ENCODE data around the gene SPARCL1.

Gene SPARCL1

GRCh38 chr4:87540146-87541058 is 11.2 kb upstream of the SPARCL1 start:
- DNase-seq, result no peak

- DNase-seq, result no peak
These were observed 3.7 kb upstream of the SPARCL1 start for GRCh38 chr4:87532907-87533306.

- DNase-seq, result no peak
These were observed 2.9 kb upstream of the SPARCL1 start for GRCh38 chr4:87532109-87532508.

- DNase-seq, result no peak
These were observed 2.4 kb upstream of the SPARCL1 start for GRCh38 chr4:87531621-87532020.

GRCh38 chr4:87530868-87531267 is 1.7 kb upstream of the SPARCL1 start:
- no peak for DNase-seq

- DNase-seq, result no peak
These were observed 1.1 kb upstream of the SPARCL1 start for GRCh38 chr4:87530229-87530628.

- DNase-seq, result no peak
These were observed 1.6 kb downstream of the SPARCL1 start for GRCh38 chr4:87527431-87528220.

GRCh38 chr4:87525636-87526295 is 3.4 kb downstream of the SPARCL1 start:
- no peak for DNase-seq

- DNase-seq, result no peak
These were observed 4.7 kb downstream of the SPARCL1 start for GRCh38 chr4:87524456-87524855.

- no peak for DNase-seq
These were observed 5.9 kb downstream of the SPARCL1 start for GRCh38 chr4:87523307-87523706.

GRCh38 chr4:87521757-87522374 is 7.3 kb downstream of the SPARCL1 start:
- no peak for DNase-seq

- no peak for DNase-seq
These were observed 7.9 kb downstream of the SPARCL1 start for GRCh38 chr4:87521319-87521718.

GRCh38 chr4:87517621-87518020 is 11.6 kb downstream of the SPARCL1 start:
- no peak for DNase-seq

GRCh38 chr4:87516683-87517082 is 12.5 kb downstream of the SPARCL1 start:
- no peak for DNase-seq

- no peak for DNase-seq
These were observed 16.8 kb downstream of the SPARCL1 start for GRCh38 chr4:87512400-87512799.

- no peak for DNase-seq
These were observed 17.7 kb downstream of the SPARCL1 start for GRCh38 chr4:87511500-87511899.

- DNase-seq, result no peak
These were observed 18.4 kb downstream of the SPARCL1 start for GRCh38 chr4:87510747-87511146.

- no peak for DNase-seq
These were observed 22.0 kb downstream of the SPARCL1 start for GRCh38 chr4:87506974-87507701.

GRCh38 chr4:87505862-87506261 is 23.3 kb downstream of the SPARCL1 start:
- no peak for DNase-seq

GRCh38 chr4:87502580-87503238 is 26.5 kb downstream of the SPARCL1 start:
- DNase-seq, result no peak

- DNase-seq, result no peak
These were observed 29.1 kb downstream of the SPARCL1 start for GRCh38 chr4:87500092-87500462.
